Measurements from ENCODE around the gene VWCE. TPM values are rescaled to one million over a fixed set of nuclear protein-coding genes. Genes with fewer than 3 reads are reported as not detected.

Gene VWCE
- total RNA-seq, 1 experiment from 2014 or later = 21.9 TPM

GRCh38 chr11:61277186-61278000 is 17.7 kb downstream of the VWCE start:
- no peak overlapping the region for H3K4me3 Mint-ChIP-seq
- H3K9me3 Mint-ChIP-seq = no peaks in the 10 kb centered on the region
- POLR2A ChIA-PET = no interaction called here
- TF ChIP-seq FOXK1 (CRISPR knock-in tag; IDR thresholded peaks at IDR 0.05) (no peak), ELF4 (CRISPR knock-in tag; IDR thresholded peaks at IDR 0.05; ENCODE audit: low read depth) (no peak), ZNF121 (CRISPR knock-in tag; IDR thresholded peaks at IDR 0.05) (peak; percentile 18; the same call in 1 of the 2 replicates)
- no peak overlapping the region for H3K27ac Mint-ChIP-seq
- peaks cover 31% of the 10 kb centered on the region for H3K4me1 Mint-ChIP-seq
- ATAC-seq (no peak), DNase-seq (ENCODE audit: low spot score) (no peak)
- CTCF ChIA-PET = interaction anchor here (0.8 to 1.2 kb wide), 4 partner anchors 13 to 108 kb away, joined by 3 to 5 read pairs (median 3); no protein-coding TSS in a partner anchor
- no peaks in the 10 kb centered on the region; the same call in 1 of the 2 replicates for H3K27me3 Mint-ChIP-seq (ENCODE audit: low read depth)
- peaks cover 11% of the 10 kb centered on the region for H3K36me3 Mint-ChIP-seq

DNA sequence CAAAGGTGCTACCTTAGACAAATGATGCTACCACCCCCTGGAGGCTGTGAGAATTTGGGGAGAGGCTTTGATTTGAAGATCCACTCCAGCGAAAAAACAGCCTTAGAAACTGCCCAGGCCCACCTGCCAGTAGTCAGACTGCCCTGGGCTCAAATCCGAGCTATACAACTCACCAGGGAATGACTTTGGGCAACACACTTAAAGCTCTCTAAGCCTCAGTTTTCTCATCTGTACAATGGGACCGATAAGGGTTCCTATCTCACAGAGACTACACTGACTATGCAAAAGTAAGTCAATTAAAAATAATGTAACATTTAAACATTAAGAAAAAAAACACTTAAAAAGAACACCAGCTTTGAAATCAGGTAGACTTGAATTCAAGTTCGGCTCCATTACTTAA is 19.9 kb downstream of the VWCE start:
- ChIA-PET CTCF (no interaction called here), POLR2A (no interaction called here)
- H3K27ac Mint-ChIP-seq = no peak overlapping the region
- no peaks in the 10 kb centered on the region for H3K27me3 Mint-ChIP-seq (ENCODE audit: low read depth)
- no peak for DNase-seq (ENCODE audit: low spot score)
- H3K9me3 Mint-ChIP-seq = no peaks in the 10 kb centered on the region
- no peak overlapping the region for H3K4me3 Mint-ChIP-seq
- peaks cover 7% of the 10 kb centered on the region for H3K36me3 Mint-ChIP-seq
- ATAC-seq = no peak
- peaks cover 17% of the 10 kb centered on the region for H3K4me1 Mint-ChIP-seq
- TF ChIP-seq, protein P1, sequence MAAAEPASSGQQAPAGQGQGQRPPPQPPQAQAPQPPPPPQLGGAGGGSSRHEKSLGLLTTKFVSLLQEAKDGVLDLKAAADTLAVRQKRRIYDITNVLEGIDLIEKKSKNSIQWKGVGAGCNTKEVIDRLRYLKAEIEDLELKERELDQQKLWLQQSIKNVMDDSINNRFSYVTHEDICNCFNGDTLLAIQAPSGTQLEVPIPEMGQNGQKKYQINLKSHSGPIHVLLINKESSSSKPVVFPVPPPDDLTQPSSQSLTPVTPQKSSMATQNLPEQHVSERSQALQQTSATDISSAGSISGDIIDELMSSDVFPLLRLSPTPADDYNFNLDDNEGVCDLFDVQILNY (CRISPR knock-in tag; IDR thresholded peaks at IDR 0.05) = no peak
- TF ChIP-seq ZNF138 (CRISPR knock-in tag; conservative IDR thresholded peaks at IDR 0.05) (no peak), GTF2I (CRISPR knock-in tag; conservative IDR thresholded peaks at IDR 0.05) (no peak), EMX1 (CRISPR knock-in tag; IDR thresholded peaks at IDR 0.05) (no peak), ZBTB21 (CRISPR knock-in tag; IDR thresholded peaks at IDR 0.05; ENCODE audit: borderline replicate concordance) (no peak), NR2C2 (CRISPR knock-in tag; IDR thresholded peaks at IDR 0.05) (no peak), ZNF263 (CRISPR knock-in tag; IDR thresholded peaks at IDR 0.05; ENCODE audit: low read depth) (no peak), HMGA2 (CRISPR knock-in tag; IDR thresholded peaks at IDR 0.05) (no peak), GRHL2 (CRISPR knock-in tag; IDR thresholded peaks at IDR 0.05; ENCODE audit: insufficient replicate concordance, severe bottlenecking) (no peak), AFF4 (CRISPR knock-in tag; IDR thresholded peaks at IDR 0.05; ENCODE audit: borderline replicate concordance) (no peak)
- TF ChIP-seq, protein P2, sequence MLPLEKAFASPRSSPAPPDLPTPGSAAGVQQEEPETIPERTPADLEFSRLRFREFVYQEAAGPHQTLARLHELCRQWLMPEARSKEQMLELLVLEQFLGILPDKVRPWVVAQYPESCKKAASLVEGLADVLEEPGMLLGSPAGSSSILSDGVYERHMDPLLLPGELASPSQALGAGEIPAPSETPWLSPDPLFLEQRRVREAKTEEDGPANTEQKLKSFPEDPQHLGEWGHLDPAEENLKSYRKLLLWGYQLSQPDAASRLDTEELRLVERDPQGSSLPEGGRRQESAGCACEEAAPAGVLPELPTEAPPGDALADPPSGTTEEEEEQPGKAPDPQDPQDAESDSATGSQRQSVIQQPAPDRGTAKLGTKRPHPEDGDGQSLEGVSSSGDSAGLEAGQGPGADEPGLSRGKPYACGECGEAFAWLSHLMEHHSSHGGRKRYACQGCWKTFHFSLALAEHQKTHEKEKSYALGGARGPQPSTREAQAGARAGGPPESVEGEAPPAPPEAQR (CRISPR knock-in tag; IDR thresholded peaks at IDR 0.05) = no peak
- TF ChIP-seq, protein P3, sequence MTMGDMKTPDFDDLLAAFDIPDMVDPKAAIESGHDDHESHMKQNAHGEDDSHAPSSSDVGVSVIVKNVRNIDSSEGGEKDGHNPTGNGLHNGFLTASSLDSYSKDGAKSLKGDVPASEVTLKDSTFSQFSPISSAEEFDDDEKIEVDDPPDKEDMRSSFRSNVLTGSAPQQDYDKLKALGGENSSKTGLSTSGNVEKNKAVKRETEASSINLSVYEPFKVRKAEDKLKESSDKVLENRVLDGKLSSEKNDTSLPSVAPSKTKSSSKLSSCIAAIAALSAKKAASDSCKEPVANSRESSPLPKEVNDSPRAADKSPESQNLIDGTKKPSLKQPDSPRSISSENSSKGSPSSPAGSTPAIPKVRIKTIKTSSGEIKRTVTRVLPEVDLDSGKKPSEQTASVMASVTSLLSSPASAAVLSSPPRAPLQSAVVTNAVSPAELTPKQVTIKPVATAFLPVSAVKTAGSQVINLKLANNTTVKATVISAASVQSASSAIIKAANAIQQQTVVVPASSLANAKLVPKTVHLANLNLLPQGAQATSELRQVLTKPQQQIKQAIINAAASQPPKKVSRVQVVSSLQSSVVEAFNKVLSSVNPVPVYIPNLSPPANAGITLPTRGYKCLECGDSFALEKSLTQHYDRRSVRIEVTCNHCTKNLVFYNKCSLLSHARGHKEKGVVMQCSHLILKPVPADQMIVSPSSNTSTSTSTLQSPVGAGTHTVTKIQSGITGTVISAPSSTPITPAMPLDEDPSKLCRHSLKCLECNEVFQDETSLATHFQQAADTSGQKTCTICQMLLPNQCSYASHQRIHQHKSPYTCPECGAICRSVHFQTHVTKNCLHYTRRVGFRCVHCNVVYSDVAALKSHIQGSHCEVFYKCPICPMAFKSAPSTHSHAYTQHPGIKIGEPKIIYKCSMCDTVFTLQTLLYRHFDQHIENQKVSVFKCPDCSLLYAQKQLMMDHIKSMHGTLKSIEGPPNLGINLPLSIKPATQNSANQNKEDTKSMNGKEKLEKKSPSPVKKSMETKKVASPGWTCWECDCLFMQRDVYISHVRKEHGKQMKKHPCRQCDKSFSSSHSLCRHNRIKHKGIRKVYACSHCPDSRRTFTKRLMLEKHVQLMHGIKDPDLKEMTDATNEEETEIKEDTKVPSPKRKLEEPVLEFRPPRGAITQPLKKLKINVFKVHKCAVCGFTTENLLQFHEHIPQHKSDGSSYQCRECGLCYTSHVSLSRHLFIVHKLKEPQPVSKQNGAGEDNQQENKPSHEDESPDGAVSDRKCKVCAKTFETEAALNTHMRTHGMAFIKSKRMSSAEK (CRISPR knock-in tag; IDR thresholded peaks at IDR 0.05; ENCODE audit: borderline replicate concordance) = no peak
- TF ChIP-seq, protein P4, sequence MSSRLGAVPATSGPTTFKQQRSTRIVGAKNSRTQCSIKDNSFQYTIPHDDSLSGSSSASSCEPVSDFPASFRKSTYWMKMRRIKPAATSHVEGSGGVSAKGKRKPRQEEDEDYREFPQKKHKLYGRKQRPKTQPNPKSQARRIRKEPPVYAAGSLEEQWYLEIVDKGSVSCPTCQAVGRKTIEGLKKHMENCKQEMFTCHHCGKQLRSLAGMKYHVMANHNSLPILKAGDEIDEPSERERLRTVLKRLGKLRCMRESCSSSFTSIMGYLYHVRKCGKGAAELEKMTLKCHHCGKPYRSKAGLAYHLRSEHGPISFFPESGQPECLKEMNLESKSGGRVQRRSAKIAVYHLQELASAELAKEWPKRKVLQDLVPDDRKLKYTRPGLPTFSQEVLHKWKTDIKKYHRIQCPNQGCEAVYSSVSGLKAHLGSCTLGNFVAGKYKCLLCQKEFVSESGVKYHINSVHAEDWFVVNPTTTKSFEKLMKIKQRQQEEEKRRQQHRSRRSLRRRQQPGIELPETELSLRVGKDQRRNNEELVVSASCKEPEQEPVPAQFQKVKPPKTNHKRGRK (CRISPR knock-in tag; IDR thresholded peaks at IDR 0.05; ENCODE audit: borderline replicate concordance) = no peak
- TF ChIP-seq, protein P5, sequence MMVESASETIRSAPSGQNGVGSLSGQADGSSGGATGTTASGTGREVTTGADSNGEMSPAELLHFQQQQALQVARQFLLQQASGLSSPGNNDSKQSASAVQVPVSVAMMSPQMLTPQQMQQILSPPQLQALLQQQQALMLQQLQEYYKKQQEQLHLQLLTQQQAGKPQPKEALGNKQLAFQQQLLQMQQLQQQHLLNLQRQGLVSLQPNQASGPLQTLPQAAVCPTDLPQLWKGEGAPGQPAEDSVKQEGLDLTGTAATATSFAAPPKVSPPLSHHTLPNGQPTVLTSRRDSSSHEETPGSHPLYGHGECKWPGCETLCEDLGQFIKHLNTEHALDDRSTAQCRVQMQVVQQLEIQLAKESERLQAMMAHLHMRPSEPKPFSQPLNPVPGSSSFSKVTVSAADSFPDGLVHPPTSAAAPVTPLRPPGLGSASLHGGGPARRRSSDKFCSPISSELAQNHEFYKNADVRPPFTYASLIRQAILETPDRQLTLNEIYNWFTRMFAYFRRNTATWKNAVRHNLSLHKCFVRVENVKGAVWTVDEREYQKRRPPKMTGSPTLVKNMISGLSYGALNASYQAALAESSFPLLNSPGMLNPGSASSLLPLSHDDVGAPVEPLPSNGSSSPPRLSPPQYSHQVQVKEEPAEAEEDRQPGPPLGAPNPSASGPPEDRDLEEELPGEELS (CRISPR knock-in tag; IDR thresholded peaks at IDR 0.05) = no peak

All from WTC11 (cell line).